Neuron (in vitro differentiated cells): ENCODE data around the gene ATR.
"Not testable (repeated sequence)": the region's sequence is repeated elsewhere in the genome, so short reads cannot be mapped to it uniquely, and the experiment has no call there.

Source experiments
- H2AFZ ChIP-seq: one replicate; pipeline ENCODE4 v1.6.1; 2013; ENCODE audit warnings: low read depth, mild to moderate bottlenecking, inconsistent platforms, low read length, moderate library complexity
- H3K27me3 ChIP-seq: one replicate; pipeline ENCODE4 v1.6.1; 2013; ENCODE audit warnings: low read length; ENCODE audit not compliant: insufficient read depth
- H3K36me3 ChIP-seq: one replicate; pipeline ENCODE4 v1.6.1; 2013; ENCODE audit warnings: low read length; ENCODE audit not compliant: insufficient read depth
- H3K4me1 ChIP-seq: one replicate; pipeline ENCODE4 v1.6.1; 2013; ENCODE audit warnings: low read length; ENCODE audit not compliant: insufficient read depth
- H3K4me3 ChIP-seq: 2 replicates; pipeline ENCODE4 v1.5.1; 2013; ENCODE audit warnings: mild to moderate bottlenecking, low read length, moderate library complexity
- H3K9me3 ChIP-seq: one replicate; pipeline ENCODE4 v1.6.1; 2013; ENCODE audit warnings: low read length

ATR gene

GRCh38 chr3:142447852-142448823 is 130.4 kb downstream of the ATR start, which contains the start of gene XRN1:
XRN1 (minus strand) TSS chr3:142448037; CDS start chr3:142447944, 93 bp downstream.
- peaks cover 19% of the 10 kb centered on the region for H3K36me3 ChIP-seq
- peak within 1 kb of the TSS; percentile 98 for H2AFZ ChIP-seq
- peak within 1 kb of the TSS; percentile 88 for H3K4me3 ChIP-seq
- H3K4me1 ChIP-seq: peaks cover 24% of the 10 kb centered on the region
- H3K9me3 ChIP-seq: peaks cover under 1% of the 10 kb centered on the region
- H3K27me3 ChIP-seq: no peaks in the 10 kb centered on the region

GRCh38 chr3:142447301-142447851 is 131.2 kb downstream of the ATR start:
- Histone ChIP-seq H2AFZ (peak overlapping the region; percentile 98), H3K27me3 (no peaks in the 10 kb centered on the region), H3K36me3 (peaks cover 19% of the 10 kb centered on the region), H3K9me3 (peaks cover 2% of the 10 kb centered on the region), H3K4me3 (peak overlapping the region; percentile 88), H3K4me1 (peaks cover 24% of the 10 kb centered on the region)

- H3K4me1 ChIP-seq: peaks cover 24% of the 10 kb centered on the region
- H3K4me3 ChIP-seq: peak overlapping the region; percentile 88
- H3K27me3 ChIP-seq: no peaks in the 10 kb centered on the region
- H2AFZ ChIP-seq: no peak overlapping the region
- peaks cover 7% of the 10 kb centered on the region for H3K36me3 ChIP-seq
- peaks cover 2% of the 10 kb centered on the region for H3K9me3 ChIP-seq
These were observed 132.7 kb downstream of the ATR start for GRCh38 chr3:142445816-142446254.

GRCh38 chr3:142444343-142444742 is 134.2 kb downstream of the ATR start:
- no peak overlapping the region for H2AFZ ChIP-seq

GRCh38 chr3:142443060-142443459 is 135.5 kb downstream of the ATR start:
- H2AFZ ChIP-seq, H3K36me3 ChIP-seq, H3K4me3 ChIP-seq, H3K9me3 ChIP-seq, H3K27me3 ChIP-seq: not testable (repeated sequence)
- peaks cover 18% of the 10 kb centered on the region for H3K4me1 ChIP-seq

More at GRCh38 chr3:142444343-142444742, 134.2 kb downstream of the ATR start:
- Histone ChIP-seq H3K36me3 (peaks cover 2% of the 10 kb centered on the region), H3K4me3 (no peak overlapping the region), H3K9me3 (peaks cover 4% of the 10 kb centered on the region), H3K4me1 (peaks cover 24% of the 10 kb centered on the region), H3K27me3 (no peaks in the 10 kb centered on the region)

- H3K4me1 ChIP-seq, H3K9me3 ChIP-seq, H3K27me3 ChIP-seq, H3K36me3 ChIP-seq, H3K4me3 ChIP-seq, H2AFZ ChIP-seq: not testable (repeated sequence)
These were observed 138.9 kb downstream of the ATR start for GRCh38 chr3:142439499-142440220.

GRCh38 chr3:142438096-142438495 is 140.4 kb downstream of the ATR start:
- not testable (repeated sequence) for H2AFZ ChIP-seq, H3K4me3 ChIP-seq, H3K9me3 ChIP-seq, H3K4me1 ChIP-seq, H3K36me3 ChIP-seq, H3K27me3 ChIP-seq

GRCh38 chr3:142436951-142437585 is 141.5 kb downstream of the ATR start:
- no peak overlapping the region for H2AFZ ChIP-seq
- H3K27me3 ChIP-seq: no peaks in the 10 kb centered on the region

GRCh38 chr3:142434503-142434902 is 144.0 kb downstream of the ATR start:
- Histone ChIP-seq H3K27me3 (no peaks in the 10 kb centered on the region), H2AFZ (no peak overlapping the region), H3K36me3 (peaks cover 22% of the 10 kb centered on the region), H3K9me3 (no peaks in the 10 kb centered on the region), H3K4me3 (no peak overlapping the region), H3K4me1 (no peaks in the 10 kb centered on the region)

More at GRCh38 chr3:142436951-142437585, 141.5 kb downstream of the ATR start:
- Histone ChIP-seq H3K36me3 (peaks cover 6% of the 10 kb centered on the region), H3K4me1 (no peaks in the 10 kb centered on the region), H3K4me3 (no peak overlapping the region), H3K9me3 (peaks cover 2% of the 10 kb centered on the region)

- no peaks in the 10 kb centered on the region for H3K4me1 ChIP-seq
- no peaks in the 10 kb centered on the region for H3K27me3 ChIP-seq
- H3K9me3 ChIP-seq: no peaks in the 10 kb centered on the region
- H2AFZ ChIP-seq: no peak overlapping the region
- H3K36me3 ChIP-seq: peaks cover 28% of the 10 kb centered on the region
- H3K4me3 ChIP-seq: no peak overlapping the region
These were observed 145.4 kb downstream of the ATR start for GRCh38 chr3:142433110-142433509.

GRCh38 chr3:142429582-142429981 is 149.0 kb downstream of the ATR start:
- Histone ChIP-seq H3K27me3 (no peaks in the 10 kb centered on the region), H3K9me3 (no peaks in the 10 kb centered on the region), H2AFZ (no peak overlapping the region), H3K4me1 (no peaks in the 10 kb centered on the region), H3K4me3 (no peak overlapping the region), H3K36me3 (peaks cover 37% of the 10 kb centered on the region)

- no peaks in the 10 kb centered on the region for H3K9me3 ChIP-seq
These were observed 153.8 kb downstream of the ATR start for GRCh38 chr3:142424754-142425153.

More at GRCh38 chr3:142424754-142425153, 153.8 kb downstream of the ATR start:
- Histone ChIP-seq H2AFZ (no peak overlapping the region), H3K4me3 (no peak overlapping the region), H3K27me3 (no peaks in the 10 kb centered on the region), H3K36me3 (peaks cover 48% of the 10 kb centered on the region), H3K4me1 (no peaks in the 10 kb centered on the region)
